ENCODE measurements around the gene DICER1. TPM values are rescaled to one million over a fixed set of nuclear protein-coding genes. Genes with fewer than 3 reads are reported as not detected.
"Not testable (repeated sequence)": the region's sequence is repeated elsewhere in the genome, so short reads cannot be mapped to it uniquely, and the experiment has no call there.

DICER1 gene
- total RNA-seq, 1 experiment from 2014 or later: 198 TPM

- Histone ChIP-seq H3K27me3 (no peaks in the 10 kb centered on the region), H3K4me3 (no peak overlapping the region), H3K36me3 (peaks cover 14% of the 10 kb centered on the region), H3K4me1 (peaks cover 6% of the 10 kb centered on the region; the same call in 1 of the 2 replicates), H3K27ac (no peak overlapping the region), H3K9me3 (replicated peaks) (peaks cover 9% of the 10 kb centered on the region)
- no peak for DNase-seq
Measured at GRCh38 chr14:95147597-95147996, 9.7 kb downstream of the DICER1 start.

GRCh38 chr14:95146079-95146771 is 11.1 kb downstream of the DICER1 start:
- Histone ChIP-seq H3K36me3 (peaks cover 10% of the 10 kb centered on the region), H3K27ac (no peak overlapping the region), H3K9me3 (replicated peaks) (peaks cover 9% of the 10 kb centered on the region), H3K27me3 (no peaks in the 10 kb centered on the region), H3K4me1 (peaks cover 6% of the 10 kb centered on the region; the same call in 1 of the 2 replicates), H3K4me3 (no peak overlapping the region)
- DNase-seq: no peak

GRCh38 chr14:95144849-95145248 is 12.5 kb downstream of the DICER1 start:
- Histone ChIP-seq H3K4me1 (0 out of 2 replicates have a peak, but pooled peaks cover 4% of the 10 kb centered on the region), H3K9me3 (replicated peaks) (peaks cover 9% of the 10 kb centered on the region), H3K36me3 (peaks cover 23% of the 10 kb centered on the region), H3K27ac (no peak overlapping the region), H3K27me3 (no peaks in the 10 kb centered on the region), H3K4me3 (no peak overlapping the region)
- no peak for DNase-seq

GRCh38 chr14:95143808-95144620 is 13.3 kb downstream of the DICER1 start:
- no peak overlapping the region for H3K27ac ChIP-seq
- DNase-seq: no peak
- H3K4me3 ChIP-seq: no peak overlapping the region
- 0 out of 2 replicates have a peak, but pooled peaks cover 4% of the 10 kb centered on the region for H3K4me1 ChIP-seq
- no peaks in the 10 kb centered on the region for H3K27me3 ChIP-seq
- H3K36me3 ChIP-seq: peaks cover 29% of the 10 kb centered on the region
- peaks cover 9% of the 10 kb centered on the region for H3K9me3 ChIP-seq (replicated peaks)

GRCh38 chr14:95142208-95142607 is 15.1 kb downstream of the DICER1 start:
- DNase-seq: no peak
- H3K4me1 ChIP-seq: 0 out of 2 replicates have a peak, but pooled peaks cover 4% of the 10 kb centered on the region

GRCh38 chr14:95141684-95142083 is 15.6 kb downstream of the DICER1 start:
- peaks cover 9% of the 10 kb centered on the region for H3K9me3 ChIP-seq (replicated peaks)
- no peaks in the 10 kb centered on the region for H3K27me3 ChIP-seq
- H3K36me3 ChIP-seq: peaks cover 29% of the 10 kb centered on the region
- no peak overlapping the region for H3K27ac ChIP-seq
- no peak for DNase-seq
- no peak overlapping the region for H3K4me3 ChIP-seq
- 0 out of 2 replicates have a peak, but pooled peaks cover 4% of the 10 kb centered on the region for H3K4me1 ChIP-seq

More at GRCh38 chr14:95142208-95142607, 15.1 kb downstream of the DICER1 start:
- no peaks in the 10 kb centered on the region for H3K27me3 ChIP-seq
- H3K36me3 ChIP-seq: peaks cover 30% of the 10 kb centered on the region
- H3K27ac ChIP-seq: no peak overlapping the region
- peaks cover 9% of the 10 kb centered on the region for H3K9me3 ChIP-seq (replicated peaks)
- H3K4me3 ChIP-seq: no peak overlapping the region

GRCh38 chr14:95140060-95140858 is 17.1 kb downstream of the DICER1 start:
- Histone ChIP-seq H3K36me3 (peaks cover 25% of the 10 kb centered on the region), H3K27ac (no peak overlapping the region), H3K9me3 (replicated peaks) (peaks cover 7% of the 10 kb centered on the region), H3K4me3 (no peak overlapping the region), H3K27me3 (no peaks in the 10 kb centered on the region), H3K4me1 (0 out of 2 replicates have a peak, but pooled peaks cover 4% of the 10 kb centered on the region)
- DNase-seq: no peak

GRCh38 chr14:95138876-95139275 is 18.5 kb downstream of the DICER1 start:
- Histone ChIP-seq H3K27ac (no peak overlapping the region), H3K4me3 (no peak overlapping the region), H3K36me3 (peaks cover 31% of the 10 kb centered on the region), H3K27me3 (no peaks in the 10 kb centered on the region), H3K4me1 (0 out of 2 replicates have a peak, but pooled peaks cover 4% of the 10 kb centered on the region), H3K9me3 (replicated peaks) (no peaks in the 10 kb centered on the region; the same call in 1 of the 2 replicates)
- no peak for DNase-seq

GRCh38 chr14:95138455-95138854 is 18.9 kb downstream of the DICER1 start:
- H3K4me3 ChIP-seq; H3K9me3 ChIP-seq (replicated peaks); H3K27me3 ChIP-seq; DNase-seq; H3K4me1 ChIP-seq; H3K27ac ChIP-seq: not testable (repeated sequence)
- peaks cover 36% of the 10 kb centered on the region for H3K36me3 ChIP-seq

- Histone ChIP-seq H3K9me3 (replicated peaks) (no peaks in the 10 kb centered on the region), H3K4me1 (0 out of 2 replicates have a peak, but pooled peaks cover under 1% of the 10 kb centered on the region), H3K27me3 (no peaks in the 10 kb centered on the region), H3K36me3 (peaks cover 42% of the 10 kb centered on the region), H3K27ac (no peak overlapping the region), H3K4me3 (no peak overlapping the region)
- DNase-seq: no peak
Measured at GRCh38 chr14:95137804-95138167, 19.5 kb downstream of the DICER1 start.

GRCh38 chr14:95137164-95137803 is 20.0 kb downstream of the DICER1 start:
- H3K4me3 ChIP-seq: no peak overlapping the region
- DNase-seq: no peak

GRCh38 chr14:95136631-95137030 is 20.7 kb downstream of the DICER1 start:
- Histone ChIP-seq H3K4me1 (no peaks in the 10 kb centered on the region), H3K27me3 (no peaks in the 10 kb centered on the region), H3K36me3 (peaks cover 50% of the 10 kb centered on the region), H3K4me3 (no peak overlapping the region), H3K9me3 (replicated peaks) (no peaks in the 10 kb centered on the region), H3K27ac (no peak overlapping the region)
- no peak for DNase-seq

More at GRCh38 chr14:95137164-95137803, 20.0 kb downstream of the DICER1 start:
- Histone ChIP-seq H3K27me3 (no peaks in the 10 kb centered on the region), H3K4me1 (no peaks in the 10 kb centered on the region), H3K9me3 (replicated peaks) (no peaks in the 10 kb centered on the region), H3K36me3 (peaks cover 44% of the 10 kb centered on the region), H3K27ac (no peak overlapping the region)

GRCh38 chr14:95134304-95134933 is 22.9 kb downstream of the DICER1 start:
- H3K27me3 ChIP-seq: no peaks in the 10 kb centered on the region
- peaks cover 54% of the 10 kb centered on the region for H3K36me3 ChIP-seq
- H3K4me3 ChIP-seq: no peak overlapping the region
- DNase-seq: no peak
- H3K27ac ChIP-seq: no peak overlapping the region
- H3K9me3 ChIP-seq (replicated peaks): no peaks in the 10 kb centered on the region
- no peaks in the 10 kb centered on the region for H3K4me1 ChIP-seq

- no peaks in the 10 kb centered on the region for H3K9me3 ChIP-seq (replicated peaks)
- no peak overlapping the region for H3K27ac ChIP-seq
- peaks cover 60% of the 10 kb centered on the region for H3K36me3 ChIP-seq
- H3K27me3 ChIP-seq: no peaks in the 10 kb centered on the region
- no peaks in the 10 kb centered on the region for H3K4me1 ChIP-seq
- no peak for DNase-seq
- no peak overlapping the region for H3K4me3 ChIP-seq
Measured at GRCh38 chr14:95133282-95133681, 24.0 kb downstream of the DICER1 start.

All from SJCRH30 (cell line).